Spleen (tissue), 11 donors: Measurements from ENCODE around the gene GRIN1. TPM values are rescaled to one million over a fixed set of nuclear protein-coding genes. Genes with fewer than 3 reads are reported as not detected.

Experiments used
- DNase-seq: peaks from one replicate; pipeline ENCODE4 v3.0.0-alpha.2; 2020
- H3K27ac ChIP-seq, 8 donors: fragments of 200-600 bp; sonication (generic) in 7 of 8; 1 replicate in 4 of 8; 2 replicates in 4 of 8; pipeline versions ENCODE4 v1.5.0 to v1.8.0; 2016 to 2021; ENCODE audit warnings: inconsistent platforms in 4 of 8, mild to moderate bottlenecking in 4 of 8, moderate library complexity in 1 of 8
- H3K27me3 ChIP-seq, 7 donors: fragments of 200-600 bp; sonication (generic) in 6 of 7; replicated peaks in 1 of 7; 1 replicate in 4 of 7; 2 replicates in 3 of 7; pipeline versions ENCODE4 v1.5.0 to v1.8.0; 2016 to 2021; ENCODE audit warnings: inconsistent platforms in 3 of 7, mild to moderate bottlenecking in 1 of 7
- H3K36me3 ChIP-seq, 6 donors: fragments of 200-600 bp; sonication (generic) in 5 of 6; 1 replicate in 4 of 6; 2 replicates in 2 of 6; pipeline versions ENCODE4 v1.5.0 to v1.8.0; 2016 to 2021; ENCODE audit warnings: inconsistent platforms in 2 of 6
- H3K4me1 ChIP-seq, 6 donors: fragments of 200-600 bp; sonication (generic) in 5 of 6; 1 replicate in 3 of 6; 2 replicates in 3 of 6; pipeline versions ENCODE4 v1.5.0 to v1.8.0; 2016 to 2021; ENCODE audit warnings: inconsistent platforms in 3 of 6
- H3K4me3 ChIP-seq, 8 donors: fragments of 200-600 bp; sonication (generic) in 7 of 8; 1 replicate in 4 of 8; 2 replicates in 4 of 8; pipeline versions ENCODE4 v1.5.0 to v1.8.0; 2016 to 2021; ENCODE audit warnings: inconsistent platforms in 4 of 8, mild to moderate bottlenecking in 4 of 8, moderate library complexity in 2 of 8
- H3K9me3 ChIP-seq, 8 donors: fragments of 200-600 bp; sonication (generic) in 7 of 8; 1 replicate in 4 of 8; 2 replicates in 4 of 8; pipeline versions ENCODE4 v1.5.0 to v1.8.0; 2016 to 2021; ENCODE audit warnings: inconsistent platforms in 4 of 8
- POLR2A ChIP-seq, 3 donors: fragments of 450-650 bp; IDR thresholded peaks; one replicate each; pipeline ENCODE4 v1.5.1; 2017; ENCODE audit warnings: antibody characterized with exemption in 3 of 3, mild to moderate bottlenecking in 1 of 3
- POLR2AphosphoS5 ChIP-seq, 3 donors: sonication (generic); formaldehyde crosslinking; IDR thresholded peaks; one replicate each; pipeline ENCODE4 v1.5.1; 2017; ENCODE audit warnings: antibody characterized with exemption in 3 of 3
- WGBS, 5 donors: extraction: QIAGEN DNeasy Blood & Tissue Kit in 3 of 5; methylation state at CpG; one replicate each; pipeline versions ENCODE4 v1.1.5 to v1.1.7; 2013 to 2018; 5-methylcytosine and 5-hydroxymethylcytosine counted together
- intact Hi-C: fragments of 100-400 bp; cut with DNase I; formaldehyde crosslinking; loops from one replicate; pipeline ENCODE4 v1.15.0; 2023; ENCODE audit warnings: low total_unique reads
- polyA plus RNA-seq, 3 donors: library from polyadenylated mRNA; stranded (reverse); fragments of 200-250 nt; gene quantifications; one replicate each; pipeline ENCODE4 v1.2.1, GENCODE V29; 2013
- total RNA-seq, 7 donors: library from RNA; depleted of rRNA in 3 of 7; stranded (reverse); fragments of >200 nt in 3 of 7; fragmentation: NEBNext Ultra II Directional in 4 of 7; extraction: Animal tissue kit (Norgen Biotek cat#: 25700) in 4 of 7; gene quantifications; one replicate each; pipeline versions ENCODE4 v1.1.0 to v1.2.1, GENCODE V29; 2016 to 2021
- TF ChIP-seq, protein P1 (sequence below), 11 experiments: fragments of 200-600 bp in 7 of 11; fragments of 450-650 bp in 4 of 11; sonication (generic) in 4 of 11; IDR thresholded peaks in 8 of 11; conservative IDR thresholded peaks in 3 of 11; 1 replicate in 7 of 11; 2 replicates in 4 of 11; pipeline versions ENCODE4 v1.4.0 to v1.8.0; 2016 to 2021; ENCODE audit warnings: antibody characterized with exemption in 11 of 11, inconsistent platforms in 4 of 11, mild to moderate bottlenecking in 1 of 11
- donor health status: healthy with polysubstance abuse.
- donor health status: DM: no; HTN: no; CAD: no; lungs with moderate emphysema.
- donor health status: DM: no; HTN: no; CAD: no.
- donor health status: Bipolar disorder and iron deficiency.
- donor health status: healthy.
- donor health status: DM: no; HTN: no; CAD: no.
- donor health status: DM: yes; HTN: yes; CAD: no.

Gene GRIN1
- total and polyA plus RNA-seq, 10 donors: 0.03 to 0.70 (median 0.05) TPM; not detected in 6

DNA sequence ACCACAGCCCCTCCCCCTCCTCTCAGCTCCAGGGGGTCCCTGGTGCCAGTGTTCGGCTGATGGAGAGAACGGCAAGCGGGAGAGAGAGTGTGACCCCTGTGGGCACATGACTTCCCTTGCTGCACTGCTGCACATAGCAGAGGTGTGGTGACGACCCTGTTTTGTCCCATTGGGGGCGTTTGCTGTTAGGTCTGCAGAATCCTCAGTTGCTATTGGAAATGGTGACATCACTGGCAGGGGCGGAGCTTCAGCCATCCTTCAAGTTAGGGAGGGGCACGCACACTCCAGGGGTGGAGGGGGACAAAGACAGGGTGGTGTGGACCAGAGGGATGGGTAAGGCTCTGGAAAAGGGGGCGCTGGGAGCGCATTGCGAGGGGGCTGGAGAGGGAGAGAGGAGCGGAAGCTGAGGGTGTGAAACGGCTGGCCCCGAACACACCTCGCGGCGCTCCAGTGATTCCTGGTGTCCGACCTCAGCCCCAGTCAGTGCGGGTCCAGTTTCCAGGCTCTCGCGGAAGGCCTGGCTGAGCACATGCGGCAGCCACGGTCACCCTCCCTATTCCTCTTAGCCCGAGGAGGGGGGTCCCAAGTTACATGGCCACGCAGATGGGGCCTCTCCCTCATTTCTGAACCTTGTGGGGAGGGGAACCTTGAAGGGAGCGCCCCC is 764 bp upstream of the GRIN1 start:
- Histone ChIP-seq H3K36me3 (no peaks in the 10 kb centered on the region), H3K27ac (no peak overlapping the region), H3K9me3 (no peaks in the 10 kb centered on the region), H3K4me1 (peaks cover 4 to 27% (median 12%) of the 10 kb centered on the region in 6 donors), H3K27me3 (peaks cover 6 to 100% (median 76%) of the 10 kb centered on the region in 7 donors), H3K4me3 (peak overlapping the region in 1 of 8 donors; percentile 17)
- TF ChIP-seq, protein P1, sequence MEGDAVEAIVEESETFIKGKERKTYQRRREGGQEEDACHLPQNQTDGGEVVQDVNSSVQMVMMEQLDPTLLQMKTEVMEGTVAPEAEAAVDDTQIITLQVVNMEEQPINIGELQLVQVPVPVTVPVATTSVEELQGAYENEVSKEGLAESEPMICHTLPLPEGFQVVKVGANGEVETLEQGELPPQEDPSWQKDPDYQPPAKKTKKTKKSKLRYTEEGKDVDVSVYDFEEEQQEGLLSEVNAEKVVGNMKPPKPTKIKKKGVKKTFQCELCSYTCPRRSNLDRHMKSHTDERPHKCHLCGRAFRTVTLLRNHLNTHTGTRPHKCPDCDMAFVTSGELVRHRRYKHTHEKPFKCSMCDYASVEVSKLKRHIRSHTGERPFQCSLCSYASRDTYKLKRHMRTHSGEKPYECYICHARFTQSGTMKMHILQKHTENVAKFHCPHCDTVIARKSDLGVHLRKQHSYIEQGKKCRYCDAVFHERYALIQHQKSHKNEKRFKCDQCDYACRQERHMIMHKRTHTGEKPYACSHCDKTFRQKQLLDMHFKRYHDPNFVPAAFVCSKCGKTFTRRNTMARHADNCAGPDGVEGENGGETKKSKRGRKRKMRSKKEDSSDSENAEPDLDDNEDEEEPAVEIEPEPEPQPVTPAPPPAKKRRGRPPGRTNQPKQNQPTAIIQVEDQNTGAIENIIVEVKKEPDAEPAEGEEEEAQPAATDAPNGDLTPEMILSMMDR (IDR thresholded peaks at IDR 0.05 in 8 of 11, conservative IDR thresholded peaks at IDR 0.05 in 3 of 11): no peak
- TF ChIP-seq POLR2A (IDR thresholded peaks at IDR 0.05) (no peak), POLR2AphosphoS5 (IDR thresholded peaks at IDR 0.05) (no peak)
- DNase-seq: no peak
- intact Hi-C loops: no loop called here
- 7 to 10% (median 9%) methylated on average over 2 to 25 of the region's 25 CpGs for WGBS, 5 donors

DNA sequence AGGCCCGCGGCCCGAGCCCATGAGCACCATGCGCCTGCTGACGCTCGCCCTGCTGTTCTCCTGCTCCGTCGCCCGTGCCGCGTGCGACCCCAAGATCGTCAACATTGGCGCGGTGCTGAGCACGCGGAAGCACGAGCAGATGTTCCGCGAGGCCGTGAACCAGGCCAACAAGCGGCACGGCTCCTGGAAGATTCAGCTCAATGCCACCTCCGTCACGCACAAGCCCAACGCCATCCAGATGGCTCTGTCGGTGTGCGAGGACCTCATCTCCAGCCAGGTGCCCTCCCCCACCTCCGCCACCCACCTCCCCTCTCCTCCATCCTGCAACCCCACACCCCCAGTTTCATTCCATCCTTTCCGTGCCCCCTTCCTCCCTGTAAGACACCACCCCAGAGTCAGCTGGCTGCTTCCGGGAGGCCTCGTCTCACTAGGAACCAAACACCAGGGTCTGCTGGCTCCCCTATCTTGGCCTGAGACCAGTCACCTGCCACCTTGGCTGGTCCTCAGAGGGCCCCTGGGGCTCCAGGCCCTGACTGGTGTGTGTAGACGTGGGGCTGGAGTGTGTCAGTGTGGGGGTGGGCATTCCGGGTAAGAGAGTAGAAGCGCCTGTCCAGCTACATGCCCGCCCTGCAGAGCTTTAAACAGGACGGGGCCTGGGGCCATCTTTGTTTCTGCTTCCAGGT is 655 bp downstream of the GRIN1 start:
- TF ChIP-seq POLR2A (IDR thresholded peaks at IDR 0.05) (no peak), POLR2AphosphoS5 (IDR thresholded peaks at IDR 0.05) (no peak)
- TF ChIP-seq, protein P1 (IDR thresholded peaks at IDR 0.05 in 8 of 11, conservative IDR thresholded peaks at IDR 0.05 in 3 of 11): no peak
- intact Hi-C loops: no loop called here
- H3K36me3 ChIP-seq: no peaks in the 10 kb centered on the region
- peaks cover 4 to 27% (median 12%) of the 10 kb centered on the region in 6 donors for H3K4me1 ChIP-seq
- 35 to 56% (median 42%) methylated on average over 20 to 37 of the region's 37 CpGs for WGBS, 5 donors
- H3K27me3 ChIP-seq: peaks cover 6 to 100% (median 83%) of the 10 kb centered on the region in 7 donors
- no peaks in the 10 kb centered on the region for H3K9me3 ChIP-seq
- no peak for DNase-seq
- peak overlapping the region in 1 of 8 donors; percentile 42 for H3K4me3 ChIP-seq
- H3K27ac ChIP-seq: no peak overlapping the region

GRCh38 chr9:137140151-137141012 is 1.4 kb downstream of the GRIN1 start:
- no peak overlapping the region for H3K27ac ChIP-seq
- intact Hi-C loops: no loop called here
- no peak for TF ChIP-seq POLR2A (IDR thresholded peaks at IDR 0.05)
- TF ChIP-seq, protein P1 (IDR thresholded peaks at IDR 0.05 in 8 of 11, conservative IDR thresholded peaks at IDR 0.05 in 3 of 11): no peak
- TF ChIP-seq POLR2AphosphoS5 (IDR thresholded peaks at IDR 0.05): no peak
- H3K36me3 ChIP-seq: no peaks in the 10 kb centered on the region
- 64 to 72% (median 67%) methylated on average over 25 to 26 of the region's 26 CpGs for WGBS, 5 donors
- no peaks in the 10 kb centered on the region for H3K9me3 ChIP-seq
- peaks cover 6 to 93% (median 83%) of the 10 kb centered on the region in 7 donors for H3K27me3 ChIP-seq
- no peak overlapping the region for H3K4me3 ChIP-seq
- peaks cover 4 to 27% (median 12%) of the 10 kb centered on the region in 6 donors for H3K4me1 ChIP-seq
- DNase-seq: no peak
